Panc1 (cell line): ENCODE measurements around the gene STEAP2. TPM values are rescaled to one million over a fixed set of nuclear protein-coding genes. Genes with fewer than 3 reads are reported as not detected.

Experiments used
- ATAC-seq: fragments of 200-7000 bp; cut with Tn5 transposase; 2 replicates; pipeline ENCODE4 v1.9.1; 2020; ENCODE audit warnings: mild to moderate bottlenecking, moderate library complexity
- BruUV-seq: library from RNA; stranded (reverse); fragments of 400-500 nt; replicated peaks from 2 replicates; lab custom pipeline; 2021; lab: Mats Ljungman, UMichigan
- CTCF ChIA-PET: fragments of 300-600 bp; sonication (Branson Sonifier 250); formaldehyde crosslinking; loops from one replicate; lab custom pipeline; 2022; ENCODE audit warnings: antibody characterized with exemption; lab: Charles Lee
- POLR2A ChIA-PET: fragments of 300-600 bp; sonication (Branson Sonifier 250); formaldehyde crosslinking; loops from one replicate; lab custom pipeline; 2022; ENCODE audit warnings: antibody characterized with exemption; lab: Charles Lee
- DNase-seq: peaks from one replicate; pipeline ENCODE4 v3.0.0-alpha.2; 2010; ENCODE audit warnings: low read depth, low spot score
- H3K27ac ChIP-seq: 2 replicates; pipeline ENCODE4 v1.5.1; 2011; ENCODE audit warnings: mild to moderate bottlenecking, low read length, inconsistent platforms
- H3K27me3 ChIP-seq: fragments of 200-500 bp; sonication (Bioruptor generic); 2 replicates; pipeline ENCODE4 v1.6.0; 2014; ENCODE audit warnings: low read length, inconsistent platforms; ENCODE audit not compliant: control insufficient read depth, insufficient read depth
- H3K36me3 ChIP-seq: fragments of 200-500 bp; sonication (Bioruptor generic); 2 replicates; pipeline ENCODE4 v1.5.1; 2014; ENCODE audit warnings: inconsistent platforms, mild to moderate bottlenecking, low read length, moderate library complexity; ENCODE audit not compliant: control insufficient read depth, insufficient read depth
- H3K4me1 ChIP-seq: 2 replicates; pipeline ENCODE4 v1.5.1; 2011; ENCODE audit warnings: inconsistent platforms, mild to moderate bottlenecking, low read length, moderate library complexity; ENCODE audit not compliant: control insufficient read depth, insufficient read depth
- H3K4me3 ChIP-seq, 2 experiments: 2 replicates each; pipeline ENCODE4 v1.5.1; 2011 to 2012; ENCODE audit warnings: low read depth in 2 of 2, low read length in 2 of 2, mild to moderate bottlenecking in 2 of 2, inconsistent platforms in 1 of 2, moderate library complexity in 1 of 2
- H3K9me3 ChIP-seq: fragments of 200-500 bp; sonication (Bioruptor generic); 2 replicates; pipeline ENCODE4 v1.5.1; 2014; ENCODE audit warnings: low read depth, mild to moderate bottlenecking, inconsistent platforms, low read length, moderate library complexity; ENCODE audit not compliant: control insufficient read depth, insufficient read depth
- CTCF ChIP-seq: fragments of 450-650 bp; IDR thresholded peaks from 2 replicates; pipeline ENCODE4 v1.5.1; 2017; ENCODE audit warnings: mild to moderate bottlenecking
- POLR2AphosphoS5 ChIP-seq: IDR thresholded peaks from 2 replicates; pipeline ENCODE4 v1.6.1; 2012; ENCODE audit warnings: mild to moderate bottlenecking, low read depth, low read length, moderate library complexity
- REST ChIP-seq, 2 experiments: IDR thresholded peaks; 2 replicates each; pipeline ENCODE4 v1.6.1; 2011 to 2012; ENCODE audit warnings: low read depth in 2 of 2, control low read depth in 1 of 2, low read length in 1 of 2, mild to moderate bottlenecking in 1 of 2, moderate library complexity in 1 of 2; ENCODE audit not compliant: insufficient read depth in 1 of 2
- SIN3A ChIP-seq: IDR thresholded peaks from 2 replicates; pipeline ENCODE4 v1.6.1; 2012; ENCODE audit warnings: low read depth, mild to moderate bottlenecking, low read length, moderate library complexity, borderline replicate concordance; ENCODE audit not compliant: insufficient read depth
- TCF7L2 ChIP-seq: IDR thresholded peaks from 2 replicates; pipeline ENCODE4 v1.6.1; 2011; ENCODE audit warnings: mild to moderate bottlenecking, low read depth, low read length, inconsistent platforms
- in situ Hi-C: cut with HindIII; loops from 2 replicates; pipeline ENCODE4 v1.10.0; 2016; ENCODE audit warnings: low sequenced_read_pairs, low pct_unique_long_range_greater_than_20kb
- intact Hi-C: fragments of 100-400 bp; cut with micrococcal nuclease; formaldehyde crosslinking; loops from one replicate; pipeline ENCODE4 v1.10.0; 2022; ENCODE audit not compliant: unreplicated experiment
- total RNA-seq: library from RNA; stranded (reverse); gene quantifications from one replicate; pipeline ENCODE4 v1.2.1, GENCODE V29; 2021; ENCODE audit not compliant: unreplicated experiment

Gene STEAP2
- total RNA-seq, 1 experiment from 2014 or later: 4.1 TPM

GRCh38 chr7:90194911-90195809 is 16.4 kb upstream of the STEAP2 start:
- no peaks in the 10 kb centered on the region for H3K36me3 ChIP-seq
- TF ChIP-seq CTCF (no peak), POLR2AphosphoS5 (no peak), TCF7L2 (no peak), SIN3A (no peak), REST (IDR thresholded peaks at IDR 0.05; ENCODE audit: insufficient read depth in 1 of 2, low read depth in 2 of 2, low read length in 1 of 2) (no peak)
- H3K27me3 ChIP-seq: no peaks in the 10 kb centered on the region
- H3K4me1 ChIP-seq: no peaks in the 10 kb centered on the region
- no peak overlapping the region for H3K4me3 ChIP-seq
- no peak for ATAC-seq
- DNase-seq: no peak
- ChIA-PET POLR2A (no interaction called here), CTCF (no interaction called here)
- in situ Hi-C loops (no loop called here), intact Hi-C loops (no loop called here)
- BruUV-seq: no TSS peak
- H3K27ac ChIP-seq: no peak overlapping the region
- H3K9me3 ChIP-seq: peaks cover 7% of the 10 kb centered on the region

GRCh38 chr7:90201500-90202195 is 9.9 kb upstream of the STEAP2 start:
- BruUV-seq: no TSS peak
- in situ Hi-C loops: no loop called here
- Histone ChIP-seq H3K4me3 (no peak overlapping the region), H3K27ac (no peak overlapping the region), H3K27me3 (no peaks in the 10 kb centered on the region), H3K36me3 (no peaks in the 10 kb centered on the region), H3K9me3 (no peaks in the 10 kb centered on the region), H3K4me1 (no peaks in the 10 kb centered on the region)
- DNase-seq: no peak
- no peak for ATAC-seq
- CTCF ChIA-PET: no interaction called here
- intact Hi-C loops: no loop called here
- POLR2A ChIA-PET: no interaction called here
- no peak for TF ChIP-seq POLR2AphosphoS5
- no peak for TF ChIP-seq SIN3A
